OCI-LY1 (cell line): ENCODE data around the gene SLF1.

Source experiments
- H2AFZ ChIP-seq: fragments of 200-600 bp; sonication (generic), shearing (Covaris generic); 2 replicates; pipeline ENCODE4 v1.6.0; 2014; ENCODE audit warnings: antibody characterized with exemption, mild to moderate bottlenecking, low read length
- H3F3A ChIP-seq: fragments of 200-600 bp; sonication (generic), shearing (Covaris generic); 2 replicates; pipeline ENCODE4 v1.6.0; 2014; ENCODE audit warnings: mild to moderate bottlenecking, antibody characterized with exemption, low read length, moderate library complexity; ENCODE audit not compliant: insufficient read depth
- H3K27ac ChIP-seq: fragments of 200-600 bp; sonication (generic); 2 replicates; pipeline ENCODE4 v1.5.1; 2014; ENCODE audit warnings: low read length, mixed run types, mild to moderate bottlenecking, low read depth; ENCODE audit not compliant: poor library complexity, severe bottlenecking
- H3K27me3 ChIP-seq: fragments of 200-600 bp; sonication (generic); 2 replicates; pipeline ENCODE4 v1.6.0; 2014; ENCODE audit warnings: antibody characterized with exemption, mild to moderate bottlenecking, low read length, moderate library complexity; ENCODE audit not compliant: insufficient read depth
- H3K36me3 ChIP-seq: fragments of 200-600 bp; sonication (generic); 2 replicates; pipeline ENCODE4 v1.6.1; 2014; ENCODE audit warnings: mild to moderate bottlenecking, antibody characterized with exemption, low read length, moderate library complexity, mixed read lengths; ENCODE audit not compliant: insufficient read depth
- H3K4me1 ChIP-seq: fragments of 200-600 bp; sonication (generic); 2 replicates; pipeline ENCODE4 v1.5.1; 2014; ENCODE audit warnings: mild to moderate bottlenecking, low read length, moderate library complexity; ENCODE audit not compliant: insufficient read depth, severe bottlenecking
- H3K4me2 ChIP-seq: fragments of 200-600 bp; sonication (generic), shearing (Covaris generic); 2 replicates; pipeline ENCODE4 v1.6.1; 2014; ENCODE audit warnings: low read length
- H3K4me3 ChIP-seq: fragments of 200-600 bp; sonication (generic); 2 replicates; pipeline ENCODE4 v1.5.1; 2014; ENCODE audit warnings: low read length, low read depth, mild to moderate bottlenecking, mixed read lengths; ENCODE audit not compliant: poor library complexity, severe bottlenecking
- H3K79me2 ChIP-seq: fragments of 200-600 bp; shearing (Covaris generic); 2 replicates; pipeline ENCODE4 v1.6.1; 2016; ENCODE audit warnings: mixed run types, low read length, mixed read lengths; ENCODE audit not compliant: insufficient read depth
- H3K9ac ChIP-seq: fragments of 200-600 bp; sonication (generic), shearing (Covaris generic); 2 replicates; pipeline ENCODE4 v1.6.1; 2014; ENCODE audit warnings: mild to moderate bottlenecking, low read length, mixed read lengths
- H3K9me2 ChIP-seq: fragments of 200-600 bp; sonication (generic), shearing (Covaris generic); 2 replicates; pipeline ENCODE4 v1.6.1; 2014; ENCODE audit warnings: low read depth, mild to moderate bottlenecking, low read length, mixed read lengths
- H3K9me3 ChIP-seq: fragments of 200-600 bp; shearing (Covaris generic); 2 replicates; pipeline ENCODE4 v1.6.1; 2014; ENCODE audit warnings: low read length, mixed read lengths
- H4K20me1 ChIP-seq: fragments of 200-600 bp; sonication (generic), shearing (Covaris generic); 2 replicates; pipeline ENCODE4 v1.6.0; 2016; ENCODE audit warnings: mild to moderate bottlenecking, low read length; ENCODE audit not compliant: insufficient read depth
- CTCF ChIP-seq: fragments of 200-600 bp; sonication (generic), shearing (Covaris generic); IDR thresholded peaks from 2 replicates; pipeline ENCODE4 v1.5.1; 2017; ENCODE audit warnings: mild to moderate bottlenecking, antibody characterized with exemption, low read length, moderate library complexity, mixed read lengths
- EZH2 ChIP-seq: fragments of 200-600 bp; sonication (generic), shearing (Covaris generic); IDR thresholded peaks from 2 replicates; pipeline ENCODE4 v1.8.0; 2017; ENCODE audit warnings: borderline replicate concordance, mixed run types, mild to moderate bottlenecking, antibody characterized with exemption, low read length, moderate library complexity, mixed read lengths

SLF1 gene

GRCh38 chr5:94698197-94698596 lies 79.7 kb downstream of the SLF1 start:
- no peaks in the 10 kb centered on the region for H3K9me3 ChIP-seq
- TF ChIP-seq EZH2 (no peak), CTCF (no peak)
- no peak overlapping the region for H3K4me2 ChIP-seq
- H3K27ac ChIP-seq: no peak overlapping the region
- H2AFZ ChIP-seq: no peak overlapping the region
- H3K27me3 ChIP-seq: no peaks in the 10 kb centered on the region
- H4K20me1 ChIP-seq: no peaks in the 10 kb centered on the region
- peaks cover 20% of the 10 kb centered on the region; the same call in 1 of the 2 replicates for H3K36me3 ChIP-seq
- H3K9ac ChIP-seq: no peak overlapping the region
- H3F3A ChIP-seq: no peaks in the 10 kb centered on the region
- H3K9me2 ChIP-seq: no peaks in the 10 kb centered on the region
- H3K4me1 ChIP-seq: peaks cover 10% of the 10 kb centered on the region
- no peak overlapping the region for H3K4me3 ChIP-seq
- H3K79me2 ChIP-seq: no peaks in the 10 kb centered on the region

GRCh38 chr5:94699562-94699961 lies 81.1 kb downstream of the SLF1 start:
- no peak overlapping the region for H3K4me3 ChIP-seq
- peaks cover 20% of the 10 kb centered on the region; the same call in 1 of the 2 replicates for H3K36me3 ChIP-seq
- no peak overlapping the region for H3K4me2 ChIP-seq
- H3K9ac ChIP-seq: no peak overlapping the region
- peaks cover 10% of the 10 kb centered on the region for H3K4me1 ChIP-seq
- H3K79me2 ChIP-seq: no peaks in the 10 kb centered on the region
- no peaks in the 10 kb centered on the region for H3K9me2 ChIP-seq
- TF ChIP-seq EZH2: no peak
- TF ChIP-seq CTCF: no peak
- H3F3A ChIP-seq: no peaks in the 10 kb centered on the region
- H3K27me3 ChIP-seq: no peaks in the 10 kb centered on the region
- H3K9me3 ChIP-seq: no peaks in the 10 kb centered on the region
- H4K20me1 ChIP-seq: no peaks in the 10 kb centered on the region
- no peak overlapping the region for H3K27ac ChIP-seq
- H2AFZ ChIP-seq: no peak overlapping the region

- no peak overlapping the region for H3K4me2 ChIP-seq
- no peaks in the 10 kb centered on the region for H3F3A ChIP-seq
- no peaks in the 10 kb centered on the region for H3K9me2 ChIP-seq
- H3K27me3 ChIP-seq: no peaks in the 10 kb centered on the region
- H3K4me3 ChIP-seq: no peak overlapping the region
- H3K79me2 ChIP-seq: no peaks in the 10 kb centered on the region
- H4K20me1 ChIP-seq: no peaks in the 10 kb centered on the region
- no peaks in the 10 kb centered on the region for H3K9me3 ChIP-seq
- TF ChIP-seq EZH2 (no peak), CTCF (no peak)
- H3K36me3 ChIP-seq: peaks cover 13% of the 10 kb centered on the region; the same call in 1 of the 2 replicates
- no peak overlapping the region for H2AFZ ChIP-seq
- no peak overlapping the region for H3K27ac ChIP-seq
- no peak overlapping the region for H3K9ac ChIP-seq
- H3K4me1 ChIP-seq: peaks cover 10% of the 10 kb centered on the region
These were observed 82.1 kb downstream of the SLF1 start for GRCh38 chr5:94700592-94700991.
